Panc1 (cell line): ENCODE measurements around the gene NDUFA13. TPM values are rescaled to one million over a fixed set of nuclear protein-coding genes. Genes with fewer than 3 reads are reported as not detected.

Experiments
- ATAC-seq: fragments of 200-7000 bp; cut with Tn5 transposase; 2 replicates; pipeline ENCODE4 v1.9.1; 2020; ENCODE audit warnings: mild to moderate bottlenecking, moderate library complexity
- BruUV-seq: library from RNA; stranded (reverse); fragments of 400-500 nt; replicated peaks from 2 replicates; lab custom pipeline; 2021; lab: Mats Ljungman, UMichigan
- CTCF ChIA-PET: fragments of 300-600 bp; sonication (Branson Sonifier 250); formaldehyde crosslinking; loops from one replicate; lab custom pipeline; 2022; ENCODE audit warnings: antibody characterized with exemption; lab: Charles Lee
- POLR2A ChIA-PET: fragments of 300-600 bp; sonication (Branson Sonifier 250); formaldehyde crosslinking; loops from one replicate; lab custom pipeline; 2022; ENCODE audit warnings: antibody characterized with exemption; lab: Charles Lee
- DNase-seq: peaks from one replicate; pipeline ENCODE4 v3.0.0-alpha.2; 2010; ENCODE audit warnings: low read depth, low spot score
- H3K27ac ChIP-seq: 2 replicates; pipeline ENCODE4 v1.5.1; 2011; ENCODE audit warnings: mild to moderate bottlenecking, low read length, inconsistent platforms
- H3K27me3 ChIP-seq: fragments of 200-500 bp; sonication (Bioruptor generic); 2 replicates; pipeline ENCODE4 v1.6.0; 2014; ENCODE audit warnings: low read length, inconsistent platforms; ENCODE audit not compliant: control insufficient read depth, insufficient read depth
- H3K36me3 ChIP-seq: fragments of 200-500 bp; sonication (Bioruptor generic); 2 replicates; pipeline ENCODE4 v1.5.1; 2014; ENCODE audit warnings: inconsistent platforms, mild to moderate bottlenecking, low read length, moderate library complexity; ENCODE audit not compliant: control insufficient read depth, insufficient read depth
- H3K4me1 ChIP-seq: 2 replicates; pipeline ENCODE4 v1.5.1; 2011; ENCODE audit warnings: inconsistent platforms, mild to moderate bottlenecking, low read length, moderate library complexity; ENCODE audit not compliant: control insufficient read depth, insufficient read depth
- H3K4me3 ChIP-seq, 2 experiments: 2 replicates each; pipeline ENCODE4 v1.5.1; 2011 to 2012; ENCODE audit warnings: low read depth in 2 of 2, low read length in 2 of 2, mild to moderate bottlenecking in 2 of 2, inconsistent platforms in 1 of 2, moderate library complexity in 1 of 2
- H3K9me3 ChIP-seq: fragments of 200-500 bp; sonication (Bioruptor generic); 2 replicates; pipeline ENCODE4 v1.5.1; 2014; ENCODE audit warnings: low read depth, mild to moderate bottlenecking, inconsistent platforms, low read length, moderate library complexity; ENCODE audit not compliant: control insufficient read depth, insufficient read depth
- POLR2AphosphoS5 ChIP-seq: IDR thresholded peaks from 2 replicates; pipeline ENCODE4 v1.6.1; 2012; ENCODE audit warnings: mild to moderate bottlenecking, low read depth, low read length, moderate library complexity
- SIN3A ChIP-seq: IDR thresholded peaks from 2 replicates; pipeline ENCODE4 v1.6.1; 2012; ENCODE audit warnings: low read depth, mild to moderate bottlenecking, low read length, moderate library complexity, borderline replicate concordance; ENCODE audit not compliant: insufficient read depth
- TCF7L2 ChIP-seq: IDR thresholded peaks from 2 replicates; pipeline ENCODE4 v1.6.1; 2011; ENCODE audit warnings: mild to moderate bottlenecking, low read depth, low read length, inconsistent platforms
- in situ Hi-C: cut with HindIII; loops from 2 replicates; pipeline ENCODE4 v1.10.0; 2016; ENCODE audit warnings: low sequenced_read_pairs, low pct_unique_long_range_greater_than_20kb
- intact Hi-C: fragments of 100-400 bp; cut with micrococcal nuclease; formaldehyde crosslinking; loops from one replicate; pipeline ENCODE4 v1.10.0; 2022; ENCODE audit not compliant: unreplicated experiment
- total RNA-seq: library from RNA; stranded (reverse); gene quantifications from one replicate; pipeline ENCODE4 v1.2.1, GENCODE V29; 2021; ENCODE audit not compliant: unreplicated experiment
- TF ChIP-seq, protein P1 (sequence below): fragments of 450-650 bp; IDR thresholded peaks from 2 replicates; pipeline ENCODE4 v1.5.1; 2017; ENCODE audit warnings: mild to moderate bottlenecking
- TF ChIP-seq, protein P2 (sequence below), 2 experiments: IDR thresholded peaks; 2 replicates each; pipeline ENCODE4 v1.6.1; 2011 to 2012; ENCODE audit warnings: low read depth in 2 of 2, control low read depth in 1 of 2, low read length in 1 of 2, mild to moderate bottlenecking in 1 of 2, moderate library complexity in 1 of 2; ENCODE audit not compliant: insufficient read depth in 1 of 2

NDUFA13 gene
- total RNA-seq, 1 experiment from 2014 or later = 287 TPM

DNA sequence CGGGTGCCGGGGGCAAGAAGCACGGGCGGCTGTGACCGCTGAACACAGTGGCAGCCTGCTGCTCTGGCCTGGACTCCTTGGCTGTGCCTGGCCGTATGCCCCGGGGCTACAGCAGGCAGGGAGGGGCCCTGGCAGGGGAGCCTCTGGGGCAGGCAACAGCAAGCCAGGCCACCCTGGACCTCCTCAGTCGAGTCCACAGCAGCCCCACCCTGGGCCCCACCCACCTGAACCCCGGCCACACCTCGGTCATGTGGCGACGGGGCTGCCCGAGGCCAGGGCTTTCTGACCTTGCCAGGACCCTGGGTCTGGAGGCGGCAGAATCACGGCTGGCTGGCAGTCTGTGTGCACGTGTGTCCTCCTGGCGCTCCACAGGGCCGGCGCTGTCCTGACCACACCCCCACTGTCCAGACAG, 30.7 kb downstream of the NDUFA13 start:
- H3K27ac ChIP-seq = no peak overlapping the region
- ChIA-PET POLR2A (no interaction called here), CTCF (no interaction called here)
- no peaks in the 10 kb centered on the region for H3K27me3 ChIP-seq
- BruUV-seq = no TSS peak
- H3K36me3 ChIP-seq = no peaks in the 10 kb centered on the region
- DNase-seq = no peak
- no peaks in the 10 kb centered on the region for H3K9me3 ChIP-seq
- intact Hi-C loops (no loop called here), in situ Hi-C loops (no loop called here)
- no peak overlapping the region for H3K4me3 ChIP-seq
- no peaks in the 10 kb centered on the region for H3K4me1 ChIP-seq
- ATAC-seq = no peak
- TF ChIP-seq, protein P1, sequence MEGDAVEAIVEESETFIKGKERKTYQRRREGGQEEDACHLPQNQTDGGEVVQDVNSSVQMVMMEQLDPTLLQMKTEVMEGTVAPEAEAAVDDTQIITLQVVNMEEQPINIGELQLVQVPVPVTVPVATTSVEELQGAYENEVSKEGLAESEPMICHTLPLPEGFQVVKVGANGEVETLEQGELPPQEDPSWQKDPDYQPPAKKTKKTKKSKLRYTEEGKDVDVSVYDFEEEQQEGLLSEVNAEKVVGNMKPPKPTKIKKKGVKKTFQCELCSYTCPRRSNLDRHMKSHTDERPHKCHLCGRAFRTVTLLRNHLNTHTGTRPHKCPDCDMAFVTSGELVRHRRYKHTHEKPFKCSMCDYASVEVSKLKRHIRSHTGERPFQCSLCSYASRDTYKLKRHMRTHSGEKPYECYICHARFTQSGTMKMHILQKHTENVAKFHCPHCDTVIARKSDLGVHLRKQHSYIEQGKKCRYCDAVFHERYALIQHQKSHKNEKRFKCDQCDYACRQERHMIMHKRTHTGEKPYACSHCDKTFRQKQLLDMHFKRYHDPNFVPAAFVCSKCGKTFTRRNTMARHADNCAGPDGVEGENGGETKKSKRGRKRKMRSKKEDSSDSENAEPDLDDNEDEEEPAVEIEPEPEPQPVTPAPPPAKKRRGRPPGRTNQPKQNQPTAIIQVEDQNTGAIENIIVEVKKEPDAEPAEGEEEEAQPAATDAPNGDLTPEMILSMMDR = no peak
- TF ChIP-seq SIN3A (no peak), TCF7L2 (no peak), POLR2AphosphoS5 (no peak)
- TF ChIP-seq, protein P2, sequence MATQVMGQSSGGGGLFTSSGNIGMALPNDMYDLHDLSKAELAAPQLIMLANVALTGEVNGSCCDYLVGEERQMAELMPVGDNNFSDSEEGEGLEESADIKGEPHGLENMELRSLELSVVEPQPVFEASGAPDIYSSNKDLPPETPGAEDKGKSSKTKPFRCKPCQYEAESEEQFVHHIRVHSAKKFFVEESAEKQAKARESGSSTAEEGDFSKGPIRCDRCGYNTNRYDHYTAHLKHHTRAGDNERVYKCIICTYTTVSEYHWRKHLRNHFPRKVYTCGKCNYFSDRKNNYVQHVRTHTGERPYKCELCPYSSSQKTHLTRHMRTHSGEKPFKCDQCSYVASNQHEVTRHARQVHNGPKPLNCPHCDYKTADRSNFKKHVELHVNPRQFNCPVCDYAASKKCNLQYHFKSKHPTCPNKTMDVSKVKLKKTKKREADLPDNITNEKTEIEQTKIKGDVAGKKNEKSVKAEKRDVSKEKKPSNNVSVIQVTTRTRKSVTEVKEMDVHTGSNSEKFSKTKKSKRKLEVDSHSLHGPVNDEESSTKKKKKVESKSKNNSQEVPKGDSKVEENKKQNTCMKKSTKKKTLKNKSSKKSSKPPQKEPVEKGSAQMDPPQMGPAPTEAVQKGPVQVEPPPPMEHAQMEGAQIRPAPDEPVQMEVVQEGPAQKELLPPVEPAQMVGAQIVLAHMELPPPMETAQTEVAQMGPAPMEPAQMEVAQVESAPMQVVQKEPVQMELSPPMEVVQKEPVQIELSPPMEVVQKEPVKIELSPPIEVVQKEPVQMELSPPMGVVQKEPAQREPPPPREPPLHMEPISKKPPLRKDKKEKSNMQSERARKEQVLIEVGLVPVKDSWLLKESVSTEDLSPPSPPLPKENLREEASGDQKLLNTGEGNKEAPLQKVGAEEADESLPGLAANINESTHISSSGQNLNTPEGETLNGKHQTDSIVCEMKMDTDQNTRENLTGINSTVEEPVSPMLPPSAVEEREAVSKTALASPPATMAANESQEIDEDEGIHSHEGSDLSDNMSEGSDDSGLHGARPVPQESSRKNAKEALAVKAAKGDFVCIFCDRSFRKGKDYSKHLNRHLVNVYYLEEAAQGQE (IDR thresholded peaks at IDR 0.05; ENCODE audit: insufficient read depth in 1 of 2, low read depth in 2 of 2, low read length in 1 of 2) = no peak

DNA sequence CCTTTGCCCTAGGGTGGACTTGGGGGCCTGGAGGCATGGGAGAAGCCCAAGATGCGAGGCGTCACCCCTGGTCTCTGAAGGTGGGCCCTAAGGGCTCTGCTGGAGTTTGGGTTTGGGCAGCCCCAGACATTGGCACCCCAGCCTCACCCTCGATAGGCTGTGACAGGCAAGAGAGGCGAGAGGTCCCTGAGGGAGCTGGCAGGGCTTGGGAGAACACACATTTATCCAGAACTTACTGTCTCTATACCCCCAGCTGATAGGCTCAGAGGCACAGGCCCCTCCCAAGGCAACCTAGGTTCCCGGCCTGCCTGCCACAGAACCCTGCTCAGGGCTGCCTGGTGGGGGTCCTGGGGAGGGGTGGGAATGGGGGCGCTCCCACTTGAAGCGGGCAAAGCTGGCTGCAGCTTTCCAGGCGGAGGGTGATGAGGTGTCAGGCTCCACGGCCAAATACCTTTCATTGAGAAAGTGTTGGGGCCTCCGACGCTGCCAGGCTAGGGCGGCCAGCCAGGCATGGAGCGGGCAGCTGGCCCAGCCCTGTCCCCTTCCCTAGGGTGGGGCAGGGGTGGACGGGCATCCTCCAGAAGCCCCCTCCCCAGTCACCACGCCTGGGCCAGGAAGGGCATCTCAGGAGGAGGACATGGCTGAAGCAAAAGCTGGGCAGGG, 31.8 kb downstream of the NDUFA13 start:
- in situ Hi-C loops = no loop called here
- no peaks in the 10 kb centered on the region for H3K36me3 ChIP-seq
- no peaks in the 10 kb centered on the region for H3K27me3 ChIP-seq
- no peaks in the 10 kb centered on the region for H3K4me1 ChIP-seq
- BruUV-seq = no TSS peak
- H3K27ac ChIP-seq = no peak overlapping the region
- H3K9me3 ChIP-seq = no peaks in the 10 kb centered on the region
- CTCF ChIA-PET = interaction anchor here (0.7 kb wide), 1 partner anchor 16 kb away, joined by 3 read pairs; no protein-coding TSS in a partner anchor
- intact Hi-C loops = no loop called here
- ATAC-seq (no peak), DNase-seq (no peak)
- TF ChIP-seq, protein P2 (IDR thresholded peaks at IDR 0.05; ENCODE audit: insufficient read depth in 1 of 2, low read depth in 2 of 2, low read length in 1 of 2) = no peak
- TF ChIP-seq POLR2AphosphoS5 (no peak), TCF7L2 (no peak), SIN3A (no peak)
- TF ChIP-seq, protein P1 = no peak
- POLR2A ChIA-PET = interaction anchor here (0.6 kb wide), 1 partner anchor 217 kb away, joined by 5 read pairs; no protein-coding TSS in a partner anchor
- H3K4me3 ChIP-seq = no peak overlapping the region
